IMR-90 (cell line): ENCODE measurements around the gene PTPRK. TPM values are rescaled to one million over a fixed set of nuclear protein-coding genes. Genes with fewer than 3 reads are reported as not detected.

Source experiments
- ATAC-seq: fragments of 200-7000 bp; cut with Tn5 transposase; 2 replicates; pipeline ENCODE4 v1.9.1; 2020; ENCODE audit warnings: low read depth, mild to moderate bottlenecking, moderate library complexity
- BruUV-seq: library from RNA; stranded (reverse); fragments of 400-500 nt; replicated peaks from 2 replicates; lab custom pipeline; 2021; lab: Mats Ljungman, UMichigan
- CTCF ChIA-PET: fragments of 300-600 bp; formaldehyde crosslinking; extraction: SDS; loops from one replicate; lab custom pipeline; 2021; ENCODE audit warnings: antibody characterized with exemption; lab: Yijun Ruan, JAX
- POLR2A ChIA-PET: fragments of 300-600 bp; sonication (Branson Sonifier 250); formaldehyde crosslinking; loops from one replicate; lab custom pipeline; 2022; ENCODE audit warnings: antibody characterized with exemption; ENCODE audit not compliant: unreplicated experiment; lab: Charles Lee
- DNase-seq: peaks from one replicate; pipeline ENCODE4 v3.0.0; 2013
- H2AFZ ChIP-seq: replicated peaks from 2 replicates; pipeline ENCODE3; 2013; ENCODE audit warnings: low read length, mild to moderate bottlenecking; ENCODE audit not compliant: poor library complexity
- H2AK5ac ChIP-seq: 2 replicates; pipeline ENCODE4 v1.6.1; 2013; ENCODE audit warnings: low read depth, low read length, inconsistent platforms
- H2AK9ac ChIP-seq: replicated peaks from 2 replicates; pipeline ENCODE3; 2013; ENCODE audit warnings: mild to moderate bottlenecking, low read depth, low read length, moderate library complexity; ENCODE audit not compliant: poor library complexity
- H2BK120ac ChIP-seq: 2 replicates; pipeline ENCODE4 v1.6.1; 2013; ENCODE audit warnings: low read depth, low read length, inconsistent platforms
- H2BK15ac ChIP-seq: 3 replicates; pipeline ENCODE4 v1.6.1; 2013; ENCODE audit warnings: low read depth, low read length, inconsistent platforms
- H2BK20ac ChIP-seq: 2 replicates; pipeline ENCODE4 v1.6.1; 2013; ENCODE audit warnings: low read depth, mild to moderate bottlenecking, inconsistent platforms, low read length, moderate library complexity
- H2BK5ac ChIP-seq: 2 replicates; pipeline ENCODE4 v1.6.1; 2013; ENCODE audit warnings: mild to moderate bottlenecking, low read depth, low read length, inconsistent platforms; ENCODE audit not compliant: poor library complexity, severe bottlenecking
- H3K14ac ChIP-seq: replicated peaks from 2 replicates; pipeline ENCODE4 v1.6.1; 2013; ENCODE audit warnings: low read depth, low read length, inconsistent platforms
- H3K18ac ChIP-seq: 2 replicates; pipeline ENCODE4 v1.6.1; 2013; ENCODE audit warnings: low read depth, low read length, control low read depth
- H3K23ac ChIP-seq: 2 replicates; pipeline ENCODE4 v1.6.1; 2013; ENCODE audit warnings: low read depth, low read length, inconsistent platforms
- H3K27ac ChIP-seq: 2 replicates; pipeline ENCODE4 v1.5.1; 2013; ENCODE audit warnings: mild to moderate bottlenecking, control low read depth, low read length; ENCODE audit not compliant: insufficient read depth
- H3K27me3 ChIP-seq: 2 replicates; pipeline ENCODE4 v1.6.1; 2013; ENCODE audit warnings: low read length; ENCODE audit not compliant: control insufficient read depth, insufficient read depth
- H3K36me3 ChIP-seq: 2 replicates; pipeline ENCODE4 v1.6.1; 2013; ENCODE audit warnings: low read length, mixed read lengths; ENCODE audit not compliant: control insufficient read depth, insufficient read depth
- H3K4ac ChIP-seq: 2 replicates; pipeline ENCODE4 v1.6.1; 2013; ENCODE audit warnings: low read depth, low read length, inconsistent platforms
- H3K4me1 ChIP-seq: 2 replicates; pipeline ENCODE4 v1.6.1; 2013; ENCODE audit warnings: low read length, mixed read lengths; ENCODE audit not compliant: control insufficient read depth, insufficient read depth
- H3K4me2 ChIP-seq: 2 replicates; pipeline ENCODE4 v1.6.1; 2013; ENCODE audit warnings: low read depth, mild to moderate bottlenecking, control low read depth, low read length, moderate library complexity
- H3K4me3 ChIP-seq: 2 replicates; pipeline ENCODE4 v1.5.1; 2013; ENCODE audit warnings: low read depth, mild to moderate bottlenecking, control low read depth, low read length, moderate library complexity; ENCODE audit not compliant: insufficient read depth
- H3K56ac ChIP-seq: 2 replicates; pipeline ENCODE4 v1.6.1; 2013; ENCODE audit warnings: low read length, inconsistent platforms; ENCODE audit not compliant: insufficient read depth; ENCODE audit errors: extremely low read depth
- H3K79me1 ChIP-seq, 2 experiments: 2 replicates each; pipeline ENCODE4 v1.6.1; 2013; ENCODE audit warnings: low read length in 2 of 2, inconsistent platforms in 1 of 2, low read depth in 1 of 2
- H3K9ac ChIP-seq: 2 replicates; pipeline ENCODE4 v1.6.1; 2013; ENCODE audit warnings: low read depth, low read length, control low read depth
- H3K9me1 ChIP-seq: 2 replicates; pipeline ENCODE4 v1.6.1; 2013; ENCODE audit warnings: low read length, inconsistent platforms; ENCODE audit not compliant: insufficient read depth
- H3K9me3 ChIP-seq: 2 replicates; pipeline ENCODE4 v1.6.1; 2013; ENCODE audit warnings: low read length; ENCODE audit not compliant: control insufficient read depth, insufficient read depth
- H4K20me1 ChIP-seq: 2 replicates; pipeline ENCODE4 v1.6.1; 2013; ENCODE audit warnings: low read length, inconsistent platforms; ENCODE audit not compliant: insufficient read depth
- H4K5ac ChIP-seq: 2 replicates; pipeline ENCODE4 v1.6.1; 2013; ENCODE audit warnings: mild to moderate bottlenecking, low read depth, low read length, control low read depth
- H4K8ac ChIP-seq, 2 experiments: 2 replicates each; pipeline ENCODE4 v1.6.1; 2013; ENCODE audit warnings: low read depth in 2 of 2, low read length in 2 of 2, control low read depth in 1 of 2, inconsistent platforms in 1 of 2
- H4K91ac ChIP-seq: 2 replicates; pipeline ENCODE4 v1.6.1; 2013; ENCODE audit warnings: low read depth, low read length, inconsistent platforms; ENCODE audit not compliant: insufficient read depth
- CEBPB ChIP-seq: IDR thresholded peaks from 2 replicates; pipeline ENCODE4 v1.6.1; 2012; ENCODE audit warnings: low read depth, low read length, improper control_type of control experiment
- FOS ChIP-seq: fragments of 150-350 bp; IDR thresholded peaks from 2 replicates; pipeline ENCODE4 v1.6.1; 2016; ENCODE audit warnings: low read depth, low read length
- RAD21 ChIP-seq: IDR thresholded peaks from 2 replicates; pipeline ENCODE4 v1.6.1; 2012; ENCODE audit warnings: low read length, improper control_type of control experiment
- WGBS, 2 experiments: methylation state at CpG; one replicate each; pipeline versions ENCODE4 v1.1.5 to v1.1.7; 2013; ENCODE audit warnings: missing lambda C conversion rate in 2 of 2; ENCODE audit not compliant: insufficient read length in 1 of 2; ENCODE audit errors: extremely low coverage in 2 of 2; 5-methylcytosine and 5-hydroxymethylcytosine counted together
- dilution Hi-C: fragments of 300-500 bp; cut with HindIII; formaldehyde crosslinking; loops from one replicate; pipeline ENCODE4 v1.14.3; 2018; ENCODE audit warnings: low sequenced_read_pairs; ENCODE audit not compliant: unreplicated experiment
- in situ Hi-C: fragments of 300-500 bp; cut with MboI; formaldehyde crosslinking; loops from 3 replicates; pipeline ENCODE4 v1.14.3; 2019; ENCODE audit warnings: low sequenced_read_pairs, inconsistent platforms, mixed read lengths
- intact Hi-C: fragments of 100-400 bp; cut with micrococcal nuclease; formaldehyde crosslinking; loops from 2 replicates; pipeline ENCODE4 v1.10.0; 2022
- polyA plus RNA-seq, 3 experiments: library from polyadenylated mRNA; depleted of rRNA; stranded (reverse); fragments of >200 nt; gene quantifications; 2 replicates each; pipeline ENCODE4 v1.2.3, GENCODE V29; 2012; ENCODE audit warnings: low replicate concordance in 1 of 3
- total RNA-seq: library from RNA; depleted of rRNA; stranded (reverse); fragments of >200 nt; gene quantifications from 2 replicates; pipeline ENCODE4 v1.2.3, GENCODE V29; 2012

Gene PTPRK
- total and polyA plus RNA-seq, 2 of the 4 experiments (the other 2 are of a cell fraction) = 18.0 to 80.8 TPM

DNA sequence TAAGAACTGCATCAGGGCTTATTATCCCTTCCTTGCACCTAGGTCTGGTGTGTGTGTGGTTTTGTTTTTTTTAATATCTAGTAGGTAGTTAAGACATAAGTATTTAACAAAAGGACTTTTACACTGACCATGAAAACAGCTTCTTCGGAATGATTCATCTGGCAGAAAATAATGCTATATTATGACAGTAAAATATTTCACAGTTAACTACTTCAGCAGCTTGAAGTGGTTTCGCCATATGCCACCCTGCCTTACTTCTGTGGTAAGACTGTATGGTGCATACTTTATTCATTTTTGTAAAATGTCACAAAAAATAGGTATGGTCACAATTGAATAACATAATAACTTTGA, 858 bp upstream of the PTPRK start:
- H2AFZ ChIP-seq = no peak overlapping the region
- dilution Hi-C loops = no loop called here
- peak overlapping the region; percentile 97 for H3K27ac ChIP-seq
- ChIA-PET POLR2A (no interaction called here), CTCF (interaction anchor here (0.8 to 1.3 kb wide), 2 partner anchors 210 to 533 kb away, joined by 3 read pairs; no protein-coding TSS in a partner anchor)
- H3K4ac ChIP-seq = peak overlapping the region; percentile 95; the same call in 1 of the 2 replicates
- in situ Hi-C loops = loop anchor here (10.0 kb wide), 1 partner anchor 204 kb away; no protein-coding TSS in a partner anchor
- H3K4me1 ChIP-seq = peaks cover 2% of the 10 kb centered on the region; the same call in 1 of the 2 replicates
- H4K5ac ChIP-seq = peak overlapping the region; percentile 4; the same call in 1 of the 2 replicates
- intact Hi-C loops = loop anchor here (2.0 to 10.0 kb wide), 5 partner anchors 210 to 1056 kb away; partner anchors contain the start of gene LAMA2
- peaks cover 7 to 27% of the 10 kb centered on the region in 2 experiments for H3K79me1 ChIP-seq
- no peaks in the 10 kb centered on the region for H3K9me3 ChIP-seq
- peak overlapping the region in 1 of 2 experiments; percentile 92; a peak in 2 of 4 replicates for H4K8ac ChIP-seq
- H3K14ac ChIP-seq = no peak overlapping the region
- peak overlapping the region; percentile 95 for H2BK120ac ChIP-seq
- H3K23ac ChIP-seq = no peak overlapping the region; the same call in 1 of the 2 replicates
- WGBS, 2 experiments = no CpG with 5 or more reads among the region's 2 CpGs
- peak overlapping the region; percentile 30; the same call in 1 of the 2 replicates for H2AK5ac ChIP-seq
- no TSS peak for BruUV-seq
- peaks cover 22% of the 10 kb centered on the region; the same call in 1 of the 2 replicates for H4K20me1 ChIP-seq
- H2BK5ac ChIP-seq = peak overlapping the region; percentile 94
- peak overlapping the region; percentile 99; the same call in 1 of the 2 replicates for H3K56ac ChIP-seq
- H3K4me3 ChIP-seq = peak overlapping the region; percentile 93
- H2BK15ac ChIP-seq = peak overlapping the region; percentile 88; the same call in 1 of the 3 replicates
- no peak for ATAC-seq
- peak overlapping the region; percentile 88 for H3K18ac ChIP-seq
- peak overlapping the region; percentile 88 for H3K9ac ChIP-seq
- no peak overlapping the region for H2BK20ac ChIP-seq
- H3K36me3 ChIP-seq = no peaks in the 10 kb centered on the region
- DNase-seq = no peak
- no peak overlapping the region for H4K91ac ChIP-seq
- peak overlapping the region; percentile 83 for H3K4me2 ChIP-seq
- H3K9me1 ChIP-seq = no peaks in the 10 kb centered on the region
- TF ChIP-seq RAD21 = 0 out of 2 replicates have a peak, but pooled peaks have one; percentile 4
- TF ChIP-seq CEBPB = peak; percentile 53; the same call in 1 of the 2 replicates
- TF ChIP-seq FOS = no peak
- no peaks in the 10 kb centered on the region for H3K27me3 ChIP-seq
- H2AK9ac ChIP-seq = no peak overlapping the region
